ENCODE measurements around the gene MEX3A. TPM values are rescaled to one million over a fixed set of nuclear protein-coding genes. Genes with fewer than 3 reads are reported as not detected.

MEX3A gene
- total RNA-seq, 1 experiment from 2014 or later, result 5.0 TPM

GRCh38 chr1:156078728-156079127 is 3.5 kb downstream of the MEX3A start:
- intact Hi-C loops (cut with micrococcal nuclease; ENCODE audit: unreplicated experiment), result no loop called here
- Mint-ChIP-seq H3K27me3 (ENCODE audit: unreplicated experiment) (no peaks in the 10 kb centered on the region), H3K4me1 (ENCODE audit: low read depth, unreplicated experiment) (no peaks in the 10 kb centered on the region), H3K36me3 (ENCODE audit: insufficient read depth, unreplicated experiment) (peaks cover 23% of the 10 kb centered on the region), H3K27ac (ENCODE audit: unreplicated experiment) (no peak overlapping the region), H3K9me3 (ENCODE audit: low read depth, unreplicated experiment) (no peaks in the 10 kb centered on the region), H3K4me3 (ENCODE audit: low read depth, unreplicated experiment) (no peak overlapping the region)
- CTCF ChIA-PET, result interaction anchor here (1.0 kb wide), 1 partner anchor 146 kb away, joined by 3 read pairs; no protein-coding TSS in a partner anchor
- BruUV-seq (replicated peaks), result no TSS peak
- DNase-seq, result no peak
- TF ChIP-seq CTCF (IDR thresholded peaks at IDR 0.05; ENCODE audit: unreplicated experiment), result no peak

- no peak for TF ChIP-seq CTCF (IDR thresholded peaks at IDR 0.05; ENCODE audit: unreplicated experiment)
- Mint-ChIP-seq H3K27me3 (ENCODE audit: unreplicated experiment) (no peaks in the 10 kb centered on the region), H3K27ac (ENCODE audit: unreplicated experiment) (no peak overlapping the region), H3K4me1 (ENCODE audit: low read depth, unreplicated experiment) (no peaks in the 10 kb centered on the region), H3K4me3 (ENCODE audit: low read depth, unreplicated experiment) (no peak overlapping the region), H3K9me3 (ENCODE audit: low read depth, unreplicated experiment) (no peaks in the 10 kb centered on the region), H3K36me3 (ENCODE audit: insufficient read depth, unreplicated experiment) (peaks cover 12% of the 10 kb centered on the region)
- CTCF ChIA-PET, result no interaction called here
- DNase-seq, result no peak
- intact Hi-C loops (cut with micrococcal nuclease; ENCODE audit: unreplicated experiment), result no loop called here
- BruUV-seq (replicated peaks), result no TSS peak
Measured at GRCh38 chr1:156077430-156077760, 4.9 kb downstream of the MEX3A start.

GRCh38 chr1:156076609-156077429 is 5.4 kb downstream of the MEX3A start:
- no peak for TF ChIP-seq CTCF (IDR thresholded peaks at IDR 0.05; ENCODE audit: unreplicated experiment)
- H3K4me1 Mint-ChIP-seq (ENCODE audit: low read depth, unreplicated experiment), result no peaks in the 10 kb centered on the region
- CTCF ChIA-PET, result no interaction called here
- H3K27me3 Mint-ChIP-seq (ENCODE audit: unreplicated experiment), result no peaks in the 10 kb centered on the region
- H3K4me3 Mint-ChIP-seq (ENCODE audit: low read depth, unreplicated experiment), result no peak overlapping the region
- no peak overlapping the region for H3K27ac Mint-ChIP-seq (ENCODE audit: unreplicated experiment)
- no TSS peak for BruUV-seq (replicated peaks)
- H3K9me3 Mint-ChIP-seq (ENCODE audit: low read depth, unreplicated experiment), result no peaks in the 10 kb centered on the region
- H3K36me3 Mint-ChIP-seq (ENCODE audit: insufficient read depth, unreplicated experiment), result peaks cover 6% of the 10 kb centered on the region
- intact Hi-C loops (cut with micrococcal nuclease; ENCODE audit: unreplicated experiment), result no loop called here
- no peak for DNase-seq

- no peaks in the 10 kb centered on the region for H3K27me3 Mint-ChIP-seq (ENCODE audit: unreplicated experiment)
- H3K9me3 Mint-ChIP-seq (ENCODE audit: low read depth, unreplicated experiment), result no peaks in the 10 kb centered on the region
- no peak for TF ChIP-seq CTCF (IDR thresholded peaks at IDR 0.05; ENCODE audit: unreplicated experiment)
- H3K4me1 Mint-ChIP-seq (ENCODE audit: low read depth, unreplicated experiment), result no peaks in the 10 kb centered on the region
- peaks cover 8% of the 10 kb centered on the region for H3K36me3 Mint-ChIP-seq (ENCODE audit: insufficient read depth, unreplicated experiment)
- no peak overlapping the region for H3K4me3 Mint-ChIP-seq (ENCODE audit: low read depth, unreplicated experiment)
- DNase-seq, result no peak
- intact Hi-C loops (cut with micrococcal nuclease; ENCODE audit: unreplicated experiment), result no loop called here
- CTCF ChIA-PET, result interaction anchor here (1.4 kb wide), 1 partner anchor 9 kb away, joined by 3 read pairs; no protein-coding TSS in a partner anchor
- no peak overlapping the region for H3K27ac Mint-ChIP-seq (ENCODE audit: unreplicated experiment)
- no TSS peak for BruUV-seq (replicated peaks)
Measured at GRCh38 chr1:156075775-156076204, 6.5 kb downstream of the MEX3A start.

Data from Calu3 (cell line).